Measurements from ENCODE around the gene METTL13. TPM values are rescaled to one million over a fixed set of nuclear protein-coding genes. Genes with fewer than 3 reads are reported as not detected.
"Not testable (repeated sequence)": the region's sequence is repeated elsewhere in the genome, so short reads cannot be mapped to it uniquely, and the experiment has no call there.

The METTL13 gene
- total and polyA plus RNA-seq, 2 of the 4 experiments (the other 2 are of a cell fraction), result 25.1 to 26.3 TPM

DNA sequence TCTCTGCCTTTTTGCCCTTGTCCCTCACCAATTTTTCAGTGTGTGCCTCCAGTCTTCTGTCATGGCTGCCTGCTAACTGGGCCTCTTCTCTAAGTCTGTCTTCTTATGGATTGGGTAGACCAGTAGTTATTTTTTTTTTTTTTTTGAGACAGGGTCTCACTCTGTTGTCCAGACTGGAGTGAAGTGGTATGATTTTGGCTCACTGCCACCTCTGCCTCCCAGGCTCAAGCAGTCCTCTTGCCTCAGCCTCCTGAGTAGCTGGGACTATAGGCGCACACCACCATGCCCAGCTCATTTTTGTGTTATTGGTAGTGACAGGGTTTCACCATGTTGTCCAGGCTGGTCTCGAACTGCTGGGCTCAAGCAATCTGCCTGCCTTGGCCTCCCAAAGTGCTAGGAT, 18.2 kb downstream of the METTL13 start:
- H3K56ac ChIP-seq (ENCODE audit: extremely low read depth, insufficient read depth, low read length); H3K14ac ChIP-seq (replicated peaks; ENCODE audit: low read depth, low read length); H3K27ac ChIP-seq (ENCODE audit: insufficient read depth, low read length); H3K9ac ChIP-seq (ENCODE audit: low read depth, low read length); H4K5ac ChIP-seq (ENCODE audit: low read depth, low read length); H2BK5ac ChIP-seq (ENCODE audit: low read depth, low read length, poor library complexity, severe bottlenecking); H3K4ac ChIP-seq (ENCODE audit: low read depth, low read length); H3K9me1 ChIP-seq (ENCODE audit: insufficient read depth, low read length); H2AK5ac ChIP-seq (ENCODE audit: low read depth, low read length); H3K4me1 ChIP-seq (ENCODE audit: control insufficient read depth, insufficient read depth, low read length); H3K18ac ChIP-seq (ENCODE audit: low read depth, low read length); H4K8ac ChIP-seq (ENCODE audit: low read depth in 2 of 2, low read length in 2 of 2); H2AFZ ChIP-seq (replicated peaks; ENCODE audit: low read length, poor library complexity); ATAC-seq (ENCODE audit: low read depth); H3K27me3 ChIP-seq (ENCODE audit: control insufficient read depth, insufficient read depth, low read length); POLR2A ChIA-PET (ENCODE audit: unreplicated experiment); BruUV-seq (replicated peaks); dilution Hi-C loops (cut with HindIII; ENCODE audit: low sequenced_read_pairs, unreplicated experiment); H3K4me3 ChIP-seq (ENCODE audit: insufficient read depth, low read depth, low read length); H3K9me3 ChIP-seq (ENCODE audit: control insufficient read depth, insufficient read depth, low read length); H2BK20ac ChIP-seq (ENCODE audit: low read depth, low read length); H2BK15ac ChIP-seq (ENCODE audit: low read depth, low read length); DNase-seq; H2BK120ac ChIP-seq (ENCODE audit: low read depth, low read length); H3K23ac ChIP-seq (ENCODE audit: low read depth, low read length); H3K4me2 ChIP-seq (ENCODE audit: low read depth, low read length); H4K20me1 ChIP-seq (ENCODE audit: insufficient read depth, low read length); H2AK9ac ChIP-seq (replicated peaks; ENCODE audit: low read depth, low read length, poor library complexity); H4K91ac ChIP-seq (ENCODE audit: insufficient read depth, low read depth, low read length): not testable (repeated sequence)
- peaks cover 6 to 17% of the 10 kb centered on the region in 2 experiments; a peak in 3 of 4 replicates for H3K79me1 ChIP-seq (ENCODE audit: low read depth in 1 of 2, low read length in 2 of 2)
- H3K36me3 ChIP-seq (ENCODE audit: control insufficient read depth, insufficient read depth, low read length), result peaks cover 16% of the 10 kb centered on the region
- in situ Hi-C loops (cut with MboI; ENCODE audit: low sequenced_read_pairs), result loop anchor here (25.0 kb wide), 1 partner anchor 613 kb away; the partner anchor contains the start of gene C1orf105
- intact Hi-C loops (cut with micrococcal nuclease), result loop anchor here (5.0 kb wide), 2 partner anchors 152 to 603 kb away; no protein-coding TSS in a partner anchor
- WGBS, 2 experiments (ENCODE audit: extremely low coverage in 2 of 2, insufficient read length in 1 of 2), result 100% methylated on average over 1 of the region's 2 CpGs; no CpG with 5 or more reads in 1 of the 2 experiments
- CTCF ChIA-PET, result interaction anchor here (0.6 to 6.9 kb wide), 5 partner anchors 87 to 184 kb away, joined by 3 to 138 read pairs (median 4); no protein-coding TSS in a partner anchor
